ENCODE results near the gene AMZ1. TPM values are rescaled to one million over a fixed set of nuclear protein-coding genes. Genes with fewer than 3 reads are reported as not detected.

AMZ1 gene
- total and polyA plus RNA-seq, 10 of the 15 experiments (the other 5 are each of a cell fraction or from before 2014, with no cell fraction given) = 0.02 to 2.0 (median 0.69) TPM

DNA sequence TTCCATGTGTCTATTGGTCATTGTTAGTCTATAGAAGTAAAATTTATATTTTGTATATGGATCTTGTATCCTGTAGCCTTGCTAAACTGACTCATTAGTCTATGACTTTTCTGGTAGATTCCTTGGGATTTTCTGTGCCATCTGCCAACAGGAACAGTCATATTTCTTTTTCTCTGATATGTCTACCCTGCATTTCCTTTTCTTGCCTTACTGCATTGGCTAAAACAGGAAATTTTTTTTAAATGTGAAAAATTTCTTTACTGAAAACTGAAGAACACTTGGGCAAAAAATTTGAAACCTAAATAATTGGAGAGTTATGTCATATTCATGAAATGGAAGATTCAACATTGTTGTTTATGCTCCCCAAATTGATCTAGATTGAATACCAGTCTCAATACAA lies 67.5 kb downstream of the AMZ1 start (continued):
- TF ChIP-seq, protein P1, sequence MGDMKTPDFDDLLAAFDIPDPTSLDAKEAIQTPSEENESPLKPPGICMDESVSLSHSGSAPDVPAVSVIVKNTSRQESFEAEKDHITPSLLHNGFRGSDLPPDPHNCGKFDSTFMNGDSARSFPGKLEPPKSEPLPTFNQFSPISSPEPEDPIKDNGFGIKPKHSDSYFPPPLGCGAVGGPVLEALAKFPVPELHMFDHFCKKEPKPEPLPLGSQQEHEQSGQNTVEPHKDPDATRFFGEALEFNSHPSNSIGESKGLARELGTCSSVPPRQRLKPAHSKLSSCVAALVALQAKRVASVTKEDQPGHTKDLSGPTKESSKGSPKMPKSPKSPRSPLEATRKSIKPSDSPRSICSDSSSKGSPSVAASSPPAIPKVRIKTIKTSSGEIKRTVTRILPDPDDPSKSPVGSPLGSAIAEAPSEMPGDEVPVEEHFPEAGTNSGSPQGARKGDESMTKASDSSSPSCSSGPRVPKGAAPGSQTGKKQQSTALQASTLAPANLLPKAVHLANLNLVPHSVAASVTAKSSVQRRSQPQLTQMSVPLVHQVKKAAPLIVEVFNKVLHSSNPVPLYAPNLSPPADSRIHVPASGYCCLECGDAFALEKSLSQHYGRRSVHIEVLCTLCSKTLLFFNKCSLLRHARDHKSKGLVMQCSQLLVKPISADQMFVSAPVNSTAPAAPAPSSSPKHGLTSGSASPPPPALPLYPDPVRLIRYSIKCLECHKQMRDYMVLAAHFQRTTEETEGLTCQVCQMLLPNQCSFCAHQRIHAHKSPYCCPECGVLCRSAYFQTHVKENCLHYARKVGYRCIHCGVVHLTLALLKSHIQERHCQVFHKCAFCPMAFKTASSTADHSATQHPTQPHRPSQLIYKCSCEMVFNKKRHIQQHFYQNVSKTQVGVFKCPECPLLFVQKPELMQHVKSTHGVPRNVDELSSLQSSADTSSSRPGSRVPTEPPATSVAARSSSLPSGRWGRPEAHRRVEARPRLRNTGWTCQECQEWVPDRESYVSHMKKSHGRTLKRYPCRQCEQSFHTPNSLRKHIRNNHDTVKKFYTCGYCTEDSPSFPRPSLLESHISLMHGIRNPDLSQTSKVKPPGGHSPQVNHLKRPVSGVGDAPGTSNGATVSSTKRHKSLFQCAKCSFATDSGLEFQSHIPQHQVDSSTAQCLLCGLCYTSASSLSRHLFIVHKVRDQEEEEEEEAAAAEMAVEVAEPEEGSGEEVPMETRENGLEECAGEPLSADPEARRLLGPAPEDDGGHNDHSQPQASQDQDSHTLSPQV (IDR thresholded peaks at IDR 0.05) = no peak
- TF ChIP-seq IKZF1 (conservative IDR thresholded peaks at IDR 0.05) (no peak), RBBP5 (conservative IDR thresholded peaks at IDR 0.05) (no peak), SUZ12 (IDR thresholded peaks at IDR 0.05; ENCODE audit: unreplicated experiment) (no peak), SRF (IDR thresholded peaks at IDR 0.05; ENCODE audit: low read depth in 2 of 2, low read length in 2 of 2) (no peak), FOXM1 (IDR thresholded peaks at IDR 0.05; ENCODE audit: low read depth, low read length) (no peak), CBFB (IDR thresholded peaks at IDR 0.05; ENCODE audit: low read depth) (no peak)
- TF ChIP-seq, protein P2, sequence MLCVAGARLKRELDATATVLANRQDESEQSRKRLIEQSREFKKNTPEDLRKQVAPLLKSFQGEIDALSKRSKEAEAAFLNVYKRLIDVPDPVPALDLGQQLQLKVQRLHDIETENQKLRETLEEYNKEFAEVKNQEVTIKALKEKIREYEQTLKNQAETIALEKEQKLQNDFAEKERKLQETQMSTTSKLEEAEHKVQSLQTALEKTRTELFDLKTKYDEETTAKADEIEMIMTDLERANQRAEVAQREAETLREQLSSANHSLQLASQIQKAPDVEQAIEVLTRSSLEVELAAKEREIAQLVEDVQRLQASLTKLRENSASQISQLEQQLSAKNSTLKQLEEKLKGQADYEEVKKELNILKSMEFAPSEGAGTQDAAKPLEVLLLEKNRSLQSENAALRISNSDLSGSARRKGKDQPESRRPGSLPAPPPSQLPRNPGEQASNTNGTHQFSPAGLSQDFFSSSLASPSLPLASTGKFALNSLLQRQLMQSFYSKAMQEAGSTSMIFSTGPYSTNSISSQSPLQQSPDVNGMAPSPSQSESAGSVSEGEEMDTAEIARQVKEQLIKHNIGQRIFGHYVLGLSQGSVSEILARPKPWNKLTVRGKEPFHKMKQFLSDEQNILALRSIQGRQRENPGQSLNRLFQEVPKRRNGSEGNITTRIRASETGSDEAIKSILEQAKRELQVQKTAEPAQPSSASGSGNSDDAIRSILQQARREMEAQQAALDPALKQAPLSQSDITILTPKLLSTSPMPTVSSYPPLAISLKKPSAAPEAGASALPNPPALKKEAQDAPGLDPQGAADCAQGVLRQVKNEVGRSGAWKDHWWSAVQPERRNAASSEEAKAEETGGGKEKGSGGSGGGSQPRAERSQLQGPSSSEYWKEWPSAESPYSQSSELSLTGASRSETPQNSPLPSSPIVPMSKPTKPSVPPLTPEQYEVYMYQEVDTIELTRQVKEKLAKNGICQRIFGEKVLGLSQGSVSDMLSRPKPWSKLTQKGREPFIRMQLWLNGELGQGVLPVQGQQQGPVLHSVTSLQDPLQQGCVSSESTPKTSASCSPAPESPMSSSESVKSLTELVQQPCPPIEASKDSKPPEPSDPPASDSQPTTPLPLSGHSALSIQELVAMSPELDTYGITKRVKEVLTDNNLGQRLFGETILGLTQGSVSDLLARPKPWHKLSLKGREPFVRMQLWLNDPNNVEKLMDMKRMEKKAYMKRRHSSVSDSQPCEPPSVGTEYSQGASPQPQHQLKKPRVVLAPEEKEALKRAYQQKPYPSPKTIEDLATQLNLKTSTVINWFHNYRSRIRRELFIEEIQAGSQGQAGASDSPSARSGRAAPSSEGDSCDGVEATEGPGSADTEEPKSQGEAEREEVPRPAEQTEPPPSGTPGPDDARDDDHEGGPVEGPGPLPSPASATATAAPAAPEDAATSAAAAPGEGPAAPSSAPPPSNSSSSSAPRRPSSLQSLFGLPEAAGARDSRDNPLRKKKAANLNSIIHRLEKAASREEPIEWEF (IDR thresholded peaks at IDR 0.05; ENCODE audit: insufficient replicate concordance, low read depth, low read length) = no peak
- TF ChIP-seq, protein P3, sequence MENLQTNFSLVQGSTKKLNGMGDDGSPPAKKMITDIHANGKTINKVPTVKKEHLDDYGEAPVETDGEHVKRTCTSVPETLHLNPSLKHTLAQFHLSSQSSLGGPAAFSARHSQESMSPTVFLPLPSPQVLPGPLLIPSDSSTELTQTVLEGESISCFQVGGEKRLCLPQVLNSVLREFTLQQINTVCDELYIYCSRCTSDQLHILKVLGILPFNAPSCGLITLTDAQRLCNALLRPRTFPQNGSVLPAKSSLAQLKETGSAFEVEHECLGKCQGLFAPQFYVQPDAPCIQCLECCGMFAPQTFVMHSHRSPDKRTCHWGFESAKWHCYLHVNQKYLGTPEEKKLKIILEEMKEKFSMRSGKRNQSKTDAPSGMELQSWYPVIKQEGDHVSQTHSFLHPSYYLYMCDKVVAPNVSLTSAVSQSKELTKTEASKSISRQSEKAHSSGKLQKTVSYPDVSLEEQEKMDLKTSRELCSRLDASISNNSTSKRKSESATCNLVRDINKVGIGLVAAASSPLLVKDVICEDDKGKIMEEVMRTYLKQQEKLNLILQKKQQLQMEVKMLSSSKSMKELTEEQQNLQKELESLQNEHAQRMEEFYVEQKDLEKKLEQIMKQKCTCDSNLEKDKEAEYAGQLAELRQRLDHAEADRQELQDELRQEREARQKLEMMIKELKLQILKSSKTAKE (IDR thresholded peaks at IDR 0.05; ENCODE audit: low read depth, poor library complexity, severe bottlenecking) = no peak

Measured in GM12878 (cell line).